Body of pancreas (tissue), 4 donors: ENCODE results near the gene ATP13A3. TPM values are rescaled to one million over a fixed set of nuclear protein-coding genes. Genes with fewer than 3 reads are reported as not detected.

ENCODE experiments used
- ATAC-seq: fragments of 150-250 bp; one replicate; pipeline ENCODE4 v1.9.1; 2016
- DNase-seq, 4 donors: peaks; one replicate each; pipeline ENCODE4 v3.0.0-alpha.2; 2019
- H3K27ac ChIP-seq, 4 donors: fragments of 200-600 bp; sonication (generic); 1 replicate in 3 of 4; 2 replicates in 1 of 4; pipeline versions ENCODE4 v1.5.1 to v1.6.1; 2016 to 2019; ENCODE audit warnings: mild to moderate bottlenecking in 1 of 4, mixed read lengths in 1 of 4, moderate library complexity in 1 of 4
- H3K27me3 ChIP-seq, 2 donors: fragments of 200-600 bp; sonication (generic); one replicate each; pipeline ENCODE4 v1.6.0; 2016; ENCODE audit warnings: mild to moderate bottlenecking in 1 of 2
- H3K36me3 ChIP-seq, 2 donors: fragments of 200-600 bp; sonication (generic); replicated peaks in 1 of 2; 2 replicates each; pipeline ENCODE4 v1.5.1; 2016; ENCODE audit warnings: low read depth in 2 of 2; ENCODE audit not compliant: insufficient read depth in 1 of 2
- H3K4me1 ChIP-seq: fragments of 200-600 bp; sonication (generic); one replicate; pipeline ENCODE4 v1.6.0; 2016
- H3K4me3 ChIP-seq, 2 donors: fragments of 200-600 bp; sonication (generic); 1 replicate in 1 of 2; 2 replicates in 1 of 2; pipeline ENCODE4 v1.5.1; 2016 to 2019
- H3K9me3 ChIP-seq, 3 donors: fragments of 200-600 bp; sonication (generic); 1 replicate in 2 of 3; 2 replicates in 1 of 3; pipeline ENCODE4 v1.5.1; 2016
- CTCF ChIP-seq, 7 experiments: fragments of 450-650 bp in 4 of 7; fragments of 200-600 bp in 3 of 7; sonication (generic) in 3 of 7; IDR thresholded peaks; one replicate each; pipeline ENCODE4 v1.5.1; 2016 to 2019; ENCODE audit warnings: antibody characterized with exemption in 7 of 7
- POLR2A ChIP-seq, 3 donors: fragments of 450-650 bp; IDR thresholded peaks; one replicate each; pipeline ENCODE4 v1.6.1; 2016; ENCODE audit warnings: antibody characterized with exemption in 3 of 3, mild to moderate bottlenecking in 2 of 3
- WGBS, 2 donors: methylation state at CpG; one replicate each; pipeline ENCODE4 v1.1.5; 2017; 5-methylcytosine and 5-hydroxymethylcytosine counted together
- intact Hi-C: fragments of 100-400 bp; cut with DNase I; formaldehyde crosslinking; loops from one replicate; pipeline ENCODE4 v1.15.1; 2023
- total RNA-seq, 2 donors: library from RNA; depleted of rRNA; stranded (reverse); fragments of >200 nt; gene quantifications; one replicate each; pipeline ENCODE4 v1.1.0, GENCODE V29; 2016

The ATP13A3 gene
- total RNA-seq, 2 donors from 2014 or later = 35.6 to 56.0 TPM

- no peak overlapping the region for H3K4me3 ChIP-seq
- H3K36me3 ChIP-seq = peaks cover under 1 to 16% of the 10 kb centered on the region in 2 donors
- H3K9me3 ChIP-seq = no peaks in the 10 kb centered on the region
- H3K4me1 ChIP-seq = peaks cover 11% of the 10 kb centered on the region
- intact Hi-C loops = no loop called here
- H3K27me3 ChIP-seq = no peaks in the 10 kb centered on the region
- TF ChIP-seq POLR2A (IDR thresholded peaks at IDR 0.05) = no peak
- TF ChIP-seq CTCF (IDR thresholded peaks at IDR 0.05) = no peak
- no peak overlapping the region for H3K27ac ChIP-seq
- peak; percentile 42 for ATAC-seq
- WGBS, 2 donors = 88 to 95% methylated on average over 5 of the region's 5 CpGs
- peak in 3 of 4 donors; percentile 18 to 37 (median 23) for DNase-seq
These were observed 36.5 kb downstream of the ATP13A3 start for GRCh38 chr3:194450341-194450740.

GRCh38 chr3:194449913-194450312 is 36.9 kb downstream of the ATP13A3 start:
- WGBS, 2 donors = 85 to 89% methylated on average over 3 of the region's 3 CpGs
- TF ChIP-seq CTCF (IDR thresholded peaks at IDR 0.05) = no peak
- TF ChIP-seq POLR2A (IDR thresholded peaks at IDR 0.05) = no peak

GRCh38 chr3:194447657-194448056 is 39.1 kb downstream of the ATP13A3 start:
- H3K27ac ChIP-seq = no peak overlapping the region
- H3K9me3 ChIP-seq = no peaks in the 10 kb centered on the region

More at GRCh38 chr3:194449913-194450312, 36.9 kb downstream of the ATP13A3 start:
- Histone ChIP-seq H3K4me1 (peaks cover 11% of the 10 kb centered on the region), H3K36me3 (peaks cover 5 to 16% of the 10 kb centered on the region in 2 donors), H3K27me3 (no peaks in the 10 kb centered on the region), H3K9me3 (no peaks in the 10 kb centered on the region), H3K4me3 (no peak overlapping the region), H3K27ac (no peak overlapping the region)
- ATAC-seq (no peak), DNase-seq (no peak)
- intact Hi-C loops = no loop called here

GRCh38 chr3:194447161-194447560 is 39.6 kb downstream of the ATP13A3 start:
- Histone ChIP-seq H3K4me3 (no peak overlapping the region), H3K27me3 (no peaks in the 10 kb centered on the region), H3K9me3 (no peaks in the 10 kb centered on the region), H3K27ac (no peak overlapping the region), H3K4me1 (peaks cover 11% of the 10 kb centered on the region), H3K36me3 (peaks cover 5 to 14% of the 10 kb centered on the region in 2 donors)
- ATAC-seq = peak; percentile 72
- TF ChIP-seq CTCF (IDR thresholded peaks at IDR 0.05) (no peak), POLR2A (IDR thresholded peaks at IDR 0.05) (no peak)
- 19 to 27% methylated on average over 6 of the region's 6 CpGs for WGBS, 2 donors
- DNase-seq = peak in 2 of 4 donors; percentile 32 to 38
- intact Hi-C loops = no loop called here

More at GRCh38 chr3:194447657-194448056, 39.1 kb downstream of the ATP13A3 start:
- TF ChIP-seq POLR2A (IDR thresholded peaks at IDR 0.05) (no peak), CTCF (IDR thresholded peaks at IDR 0.05) (no peak)
- H3K4me3 ChIP-seq = no peak overlapping the region
- DNase-seq = no peak
- no peaks in the 10 kb centered on the region for H3K27me3 ChIP-seq
- intact Hi-C loops = no loop called here
- H3K36me3 ChIP-seq = peaks cover 5 to 17% of the 10 kb centered on the region in 2 donors
- ATAC-seq = no peak
- WGBS, 2 donors = 95 to 97% methylated on average over 1 of the region's 1 CpG
- peaks cover 11% of the 10 kb centered on the region for H3K4me1 ChIP-seq

GRCh38 chr3:194446754-194447153 is 40.0 kb downstream of the ATP13A3 start:
- intact Hi-C loops = no loop called here
- TF ChIP-seq POLR2A (IDR thresholded peaks at IDR 0.05) = no peak
- no peak for TF ChIP-seq CTCF (IDR thresholded peaks at IDR 0.05)
- no peaks in the 10 kb centered on the region for H3K9me3 ChIP-seq
- 9 to 16% methylated on average over 4 of the region's 4 CpGs for WGBS, 2 donors
- no peak overlapping the region for H3K27ac ChIP-seq
- no peak for ATAC-seq
- H3K36me3 ChIP-seq = peaks cover 5 to 14% of the 10 kb centered on the region in 2 donors
- peaks cover 11% of the 10 kb centered on the region for H3K4me1 ChIP-seq
- DNase-seq = no peak
- no peaks in the 10 kb centered on the region for H3K27me3 ChIP-seq
- no peak overlapping the region for H3K4me3 ChIP-seq
